Mesothelial cell of epicardium (in vitro differentiated cells): ENCODE data around the gene TCERG1L. TPM values are rescaled to one million over a fixed set of nuclear protein-coding genes. Genes with fewer than 3 reads are reported as not detected.

Experiments used
- DNase-seq, 2 experiments: peaks; one replicate each; pipeline ENCODE4 v3.0.0; 2021; ENCODE audit warnings: low spot score in 2 of 2; ENCODE audit not compliant: unreplicated experiment in 2 of 2
- H3K27ac Mint-ChIP-seq: 2 replicates; pipeline ENCODE4 v1.8.0; 2021; ENCODE audit warnings: mixed read lengths
- H3K27me3 Mint-ChIP-seq: 2 replicates; pipeline ENCODE4 v1.8.0; 2021; ENCODE audit warnings: low read depth, mixed read lengths
- H3K36me3 Mint-ChIP-seq: 2 replicates; pipeline ENCODE4 v1.8.0; 2021; ENCODE audit warnings: mixed read lengths
- H3K4me1 Mint-ChIP-seq: 2 replicates; pipeline ENCODE4 v1.8.0; 2021; ENCODE audit warnings: mixed read lengths
- H3K4me3 Mint-ChIP-seq: 2 replicates; pipeline ENCODE4 v1.8.0; 2021; ENCODE audit warnings: mild to moderate bottlenecking, moderate library complexity, mixed read lengths
- H3K9me3 Mint-ChIP-seq: 2 replicates; pipeline ENCODE4 v1.8.0; 2021; ENCODE audit warnings: mixed read lengths
- CTCF ChIP-seq: fragments of 200-600 bp; sonication (generic); IDR thresholded peaks from one replicate; pipeline ENCODE4 v1.5.0; 2021; ENCODE audit warnings: antibody characterized with exemption; ENCODE audit not compliant: unreplicated experiment
- total RNA-seq: library from RNA; stranded (reverse); gene quantifications from 3 replicates; pipeline ENCODE4 v1.2.1, GENCODE V29; 2021

The TCERG1L gene
- total RNA-seq, 1 donor from 2014 or later = 0.63 TPM

GRCh38 chr10:131048606-131049005, 262.9 kb downstream of the TCERG1L start:
- Mint-ChIP-seq H3K4me3 (no peak overlapping the region), H3K4me1 (no peaks in the 10 kb centered on the region), H3K27me3 (peaks cover 44% of the 10 kb centered on the region), H3K27ac (no peak overlapping the region), H3K36me3 (no peaks in the 10 kb centered on the region), H3K9me3 (no peaks in the 10 kb centered on the region)
- DNase-seq = no peak
- no peak for TF ChIP-seq CTCF

DNA sequence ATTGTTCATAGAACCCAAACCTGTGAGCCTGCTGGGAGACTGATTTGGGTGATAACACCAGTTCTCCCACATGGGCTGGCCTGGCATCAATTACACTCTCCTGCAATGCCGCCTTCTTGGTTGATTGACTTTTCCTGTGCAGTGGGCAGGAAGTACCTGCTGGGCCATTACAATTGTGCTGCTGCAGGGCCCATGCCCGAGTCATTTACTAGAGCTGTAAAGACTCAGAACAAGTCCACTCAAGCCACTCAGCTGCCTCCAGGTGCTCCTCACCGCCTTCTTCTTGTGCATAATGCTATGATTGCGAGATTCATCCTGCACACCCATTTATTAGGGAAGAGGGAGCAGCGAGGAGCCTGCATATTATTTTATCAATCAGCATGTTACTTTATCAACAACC, 264.0 kb downstream of the TCERG1L start:
- H3K4me3 Mint-ChIP-seq = no peak overlapping the region
- no peaks in the 10 kb centered on the region for H3K4me1 Mint-ChIP-seq
- peaks cover 47% of the 10 kb centered on the region for H3K27me3 Mint-ChIP-seq
- no peaks in the 10 kb centered on the region for H3K36me3 Mint-ChIP-seq
- H3K27ac Mint-ChIP-seq = no peak overlapping the region
- no peak for TF ChIP-seq CTCF
- no peak for DNase-seq
- H3K9me3 Mint-ChIP-seq = no peaks in the 10 kb centered on the region

DNA sequence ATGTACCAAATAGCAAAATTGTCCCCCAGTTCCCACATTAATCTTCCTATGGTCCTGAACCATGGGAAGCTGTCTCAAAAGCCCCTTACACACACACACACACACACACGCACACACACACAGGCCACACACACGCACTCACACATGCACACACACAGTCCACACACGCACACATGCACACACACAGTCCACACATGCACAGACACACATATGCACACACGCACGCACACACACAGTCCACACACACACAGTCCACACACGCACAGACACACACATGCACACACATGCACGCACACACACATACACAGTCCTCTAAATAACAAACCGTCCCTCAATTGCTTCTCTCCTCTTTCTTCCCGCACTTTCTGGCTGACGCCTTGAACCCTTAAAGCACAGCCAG, 265.3 kb downstream of the TCERG1L start:
- TF ChIP-seq CTCF = no peak
- no peak overlapping the region for H3K4me3 Mint-ChIP-seq
- H3K9me3 Mint-ChIP-seq = peaks cover 5% of the 10 kb centered on the region
- no peak for DNase-seq
- H3K36me3 Mint-ChIP-seq = no peaks in the 10 kb centered on the region
- no peak overlapping the region for H3K27ac Mint-ChIP-seq
- no peaks in the 10 kb centered on the region for H3K4me1 Mint-ChIP-seq
- peaks cover 44% of the 10 kb centered on the region for H3K27me3 Mint-ChIP-seq

- Mint-ChIP-seq H3K36me3 (no peaks in the 10 kb centered on the region), H3K4me3 (no peak overlapping the region), H3K9me3 (peaks cover 16% of the 10 kb centered on the region), H3K27me3 (peaks cover 44% of the 10 kb centered on the region), H3K4me1 (no peaks in the 10 kb centered on the region), H3K27ac (no peak overlapping the region)
- DNase-seq = no peak
- no peak for TF ChIP-seq CTCF
Measured at GRCh38 chr10:131044379-131045111, 267.0 kb downstream of the TCERG1L start.

DNA sequence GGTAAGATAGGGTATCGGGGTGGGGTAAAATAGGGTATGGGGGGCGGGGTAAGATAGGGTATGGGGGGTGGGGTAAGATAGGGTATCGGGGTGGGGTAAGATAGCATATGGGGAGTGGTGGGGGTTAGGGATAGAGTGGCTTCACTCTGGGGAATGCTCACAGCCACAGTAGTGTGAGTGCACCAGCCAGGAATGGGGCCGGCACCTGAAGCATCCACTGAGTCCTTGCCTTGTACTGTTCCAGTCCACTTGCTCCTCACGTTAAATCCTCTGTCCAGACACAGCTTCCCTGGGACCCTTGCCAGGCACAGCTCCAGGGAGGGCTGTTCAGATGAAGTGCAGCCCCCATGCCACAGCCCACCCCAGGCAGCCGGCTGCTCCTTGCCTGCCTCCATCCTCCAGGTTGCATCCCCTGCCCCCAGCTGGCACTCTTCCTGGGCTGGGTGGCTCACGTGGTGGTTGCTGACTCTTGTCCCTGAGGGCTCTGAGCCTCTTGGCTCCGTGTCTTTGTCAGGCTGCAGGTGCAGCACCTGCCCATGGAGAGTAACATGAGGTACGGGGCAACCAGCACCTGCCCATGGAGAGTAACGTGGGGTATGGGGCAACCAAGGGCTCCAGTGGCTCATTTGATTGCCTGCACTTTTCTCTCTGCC, 268.4 kb downstream of the TCERG1L start:
- no peaks in the 10 kb centered on the region for H3K4me1 Mint-ChIP-seq
- peaks cover 31% of the 10 kb centered on the region for H3K27me3 Mint-ChIP-seq
- TF ChIP-seq CTCF = no peak
- H3K27ac Mint-ChIP-seq = no peak overlapping the region
- no peak for DNase-seq
- H3K9me3 Mint-ChIP-seq = peaks cover 16% of the 10 kb centered on the region
- no peaks in the 10 kb centered on the region for H3K36me3 Mint-ChIP-seq
- H3K4me3 Mint-ChIP-seq = no peak overlapping the region
